GM12873 (cell line): ENCODE measurements around the gene TUBA1C.

Experiments
- CTCF ChIP-seq: IDR thresholded peaks from 2 replicates; pipeline ENCODE4 v1.5.1; 2012; ENCODE audit warnings: low read depth, mild to moderate bottlenecking, moderate library complexity, low read length, control low read depth; ENCODE audit not compliant: insufficient read depth; ENCODE audit errors: missing control alignments

TUBA1C gene

GRCh38 chr12:49301760-49302159, 36.9 kb downstream of the TUBA1C start:
- TF ChIP-seq CTCF, result no peak

- no peak for TF ChIP-seq CTCF
Observed at GRCh38 chr12:49304161-49304560, 39.3 kb downstream of the TUBA1C start.

- no peak for TF ChIP-seq CTCF
Observed at GRCh38 chr12:49305762-49306510, 41.1 kb downstream of the TUBA1C start.

GRCh38 chr12:49309386-49309785, 44.5 kb downstream of the TUBA1C start:
- TF ChIP-seq CTCF, result no peak

- no peak for TF ChIP-seq CTCF
Observed at GRCh38 chr12:49314811-49315210, 49.9 kb downstream of the TUBA1C start.

- no peak for TF ChIP-seq CTCF
Observed at GRCh38 chr12:49322367-49322707, 57.5 kb downstream of the TUBA1C start.

GRCh38 chr12:49322708-49323523, 58.0 kb downstream of the TUBA1C start, which contains the start of gene TROAP:
Gene TROAP, plus strand, starts transcription at chr12:49323255. Its CDS starts 354 bp downstream, at chr12:49323609.
- TF ChIP-seq CTCF, result no peak
